GM23338 (cell line): ENCODE measurements around the gene EXOC7.

ENCODE experiments used
- CREB1 ChIP-seq: fragments of 250-450 bp; sonication (Bioruptor Pico); IDR thresholded peaks from 2 replicates; pipeline ENCODE4 v1.5.0; 2020; ENCODE audit warnings: low read depth, mild to moderate bottlenecking, moderate library complexity
- CTCF ChIP-seq, 2 experiments: fragments of 200-600 bp in 1 of 2; sonication (generic) in 1 of 2; conservative IDR thresholded peaks; 2 replicates each; pipeline versions ENCODE4 v1.5.1 to v1.6.1; 2016 to 2017; ENCODE audit warnings: antibody characterized with exemption in 2 of 2, low read depth in 2 of 2, mild to moderate bottlenecking in 2 of 2, moderate library complexity in 1 of 2
- ETS1 ChIP-seq: IDR thresholded peaks from 2 replicates; pipeline ENCODE4 v1.6.1; 2016; ENCODE audit warnings: antibody characterized with exemption
- EZH2 ChIP-seq: fragments of 200-600 bp; sonication (generic); IDR thresholded peaks from one replicate; pipeline ENCODE4 v1.8.0; 2017; ENCODE audit warnings: antibody characterized with exemption, mild to moderate bottlenecking, low read depth; ENCODE audit not compliant: unreplicated experiment
- EZH2phosphoT487 ChIP-seq: fragments of 200-600 bp; sonication (generic); IDR thresholded peaks from one replicate; pipeline ENCODE4 v1.8.1; 2018; ENCODE audit warnings: antibody characterized with exemption; ENCODE audit not compliant: unreplicated experiment
- JUNB ChIP-seq: IDR thresholded peaks from one replicate; pipeline ENCODE4 v1.6.1; 2016; ENCODE audit warnings: antibody characterized with exemption; ENCODE audit not compliant: unreplicated experiment
- NANOG ChIP-seq: IDR thresholded peaks from 2 replicates; pipeline ENCODE4 v1.6.1; 2016; ENCODE audit warnings: antibody characterized with exemption, borderline replicate concordance
- POLR2AphosphoS5 ChIP-seq: IDR thresholded peaks from 2 replicates; pipeline ENCODE4 v1.6.1; 2016; ENCODE audit warnings: antibody characterized with exemption, low read depth
- REST ChIP-seq: IDR thresholded peaks from one replicate; pipeline ENCODE4 v1.6.1; 2018; ENCODE audit warnings: antibody characterized with exemption; ENCODE audit not compliant: unreplicated experiment
- STAT1 ChIP-seq: IDR thresholded peaks from one replicate; pipeline ENCODE4 v1.6.1; 2016; ENCODE audit warnings: antibody characterized with exemption; ENCODE audit not compliant: unreplicated experiment
- ZNF114 ChIP-seq: fragments of 250-450 bp; sonication (Bioruptor Pico); IDR thresholded peaks from 2 replicates; pipeline ENCODE4 v1.5.0; 2020; ENCODE audit warnings: mild to moderate bottlenecking, moderate library complexity
- ZNF331 ChIP-seq: fragments of 250-450 bp; sonication (Bioruptor Pico); IDR thresholded peaks from 2 replicates; pipeline ENCODE4 v1.5.0; 2020; ENCODE audit warnings: low read depth, mild to moderate bottlenecking, moderate library complexity
- ZNF462 ChIP-seq: fragments of 250-450 bp; sonication (Bioruptor Pico); IDR thresholded peaks from 2 replicates; pipeline ENCODE4 v1.5.0; 2020; ENCODE audit warnings: mild to moderate bottlenecking, moderate library complexity

GRCh38 chr17:76090517-76091129 lies 13.0 kb downstream of the EXOC7 start:
- no peak for TF ChIP-seq CREB1
- no peak for TF ChIP-seq EZH2
- no peak for TF ChIP-seq CTCF (conservative IDR thresholded peaks at IDR 0.05; ENCODE audit: low read depth in 2 of 2)
- TF ChIP-seq ETS1: no peak
- no peak for TF ChIP-seq EZH2phosphoT487
- no peak for TF ChIP-seq POLR2AphosphoS5
- TF ChIP-seq ZNF114 (CRISPR knock-in tag): no peak
- TF ChIP-seq REST: no peak
- TF ChIP-seq STAT1: no peak
- no peak for TF ChIP-seq ZNF331 (CRISPR knock-in tag)
- no peak for TF ChIP-seq JUNB
- TF ChIP-seq NANOG: no peak
- TF ChIP-seq ZNF462 (CRISPR knock-in tag): no peak
